ENCODE results near the gene FAM222A. TPM values are rescaled to one million over a fixed set of nuclear protein-coding genes. Genes with fewer than 3 reads are reported as not detected.

Gene FAM222A
- total RNA-seq, 2 donors from 2014 or later = 0.68 to 2.9 TPM

Other genes starting within 250 kb of the FAM222A start
- 100 to 1,000 TPM; 109 to 271 TPM for gene KCTD10, start 236.5 kb upstream of the FAM222A start, total RNA-seq
- 10 to 100 TPM; 41.4 to 75.3 TPM for gene UBE3B, start 236.2 kb upstream of the FAM222A start, total RNA-seq
- gene MMAB, start 140.3 kb upstream of the FAM222A start, total RNA-seq = 10 to 100 TPM; 18.7 to 32.4 TPM
- gene MVK, start 140.0 kb upstream of the FAM222A start, total RNA-seq = 10 to 100 TPM in 1 of 2 donors, 1 to 10 TPM in 1; 4.7 to 19.0 TPM
- 1 to 10 TPM; 2.0 to 5.7 TPM for gene TRPV4, start 119.6 kb downstream of the FAM222A start, total RNA-seq
- 10 to 100 TPM; 42.4 to 48.9 TPM for gene GLTP, start 166.7 kb downstream of the FAM222A start, total RNA-seq
- 10 to 100 TPM; 13.5 to 36.9 TPM for gene TCHP, start 186.4 kb downstream of the FAM222A start, total RNA-seq

Measured in thoracic aorta (tissue), 2 donors.